Measurements from ENCODE around the gene NXPE3. TPM values are rescaled to one million over a fixed set of nuclear protein-coding genes. Genes with fewer than 3 reads are reported as not detected.

NXPE3 gene
- total and polyA plus RNA-seq, 2 of the 8 experiments (the other 6 are each of a cell fraction or from before 2014, with no cell fraction given) = 10.9 to 22.7 TPM

DNA sequence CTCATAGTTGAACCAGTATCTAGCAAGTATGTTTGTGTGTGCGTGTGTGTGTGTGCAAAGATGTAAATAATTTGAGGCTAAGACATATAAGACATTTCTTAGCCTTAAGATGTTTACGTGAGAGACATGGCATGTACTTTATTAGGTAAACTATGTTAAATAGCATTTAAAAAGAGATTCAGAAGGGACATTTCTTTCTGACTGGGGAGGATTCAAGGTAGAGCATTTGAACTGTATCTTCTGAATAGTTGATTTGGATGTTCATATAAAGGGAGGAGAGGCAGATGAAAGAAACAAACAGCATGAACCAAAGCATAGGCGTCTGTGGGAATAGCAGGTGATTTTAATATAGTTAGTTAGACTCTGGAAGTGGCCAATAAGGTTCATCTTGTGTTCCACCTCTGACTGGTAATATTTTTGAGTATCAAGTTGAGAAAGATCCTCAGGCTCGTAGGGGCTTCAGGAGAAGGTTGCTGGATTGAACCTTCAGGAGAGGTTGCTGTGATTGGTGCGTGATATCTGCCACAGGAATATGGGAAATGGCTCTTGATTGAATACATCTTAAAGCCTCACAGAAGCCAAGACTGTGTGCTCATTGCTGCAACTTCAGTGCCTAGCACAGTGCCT is 82.9 kb downstream of the NXPE3 start:
- no peak overlapping the region for H3K4me2 ChIP-seq (ENCODE audit: insufficient read depth in 1 of 2, low read depth in 2 of 2, low read length in 2 of 2)
- H3K14ac ChIP-seq (ENCODE audit: insufficient read length) = no peak overlapping the region
- H3K18ac ChIP-seq (ENCODE audit: extremely low read depth, low read length) = no peak overlapping the region
- no peaks in the 10 kb centered on the region for H3K4me1 ChIP-seq (replicated peaks in 1 of 4; ENCODE audit: control insufficient read depth in 3 of 4, insufficient read depth in 4 of 4, low read length in 3 of 4)
- no peak overlapping the region for H3K4ac ChIP-seq (replicated peaks; ENCODE audit: insufficient read length, low read depth, low read length)
- no peaks in the 10 kb centered on the region for H3K23me2 ChIP-seq (ENCODE audit: low read depth, low read length)
- H3K9ac ChIP-seq (replicated peaks in 1 of 4; ENCODE audit: extremely low read depth in 1 of 4, low read depth in 3 of 4, low read length in 3 of 4) = no peak overlapping the region
- H2AK5ac ChIP-seq (ENCODE audit: low read depth, low read length) = no peak overlapping the region
- POLR2A ChIA-PET (ENCODE audit: partially characterized antibody) = interaction anchor here (0.6 to 5.5 kb wide), 11 partner anchors 8 to 674 kb away, joined by 3 to 25 read pairs (median 4); partner anchors contain the start of gene NFKBIZ
- H3K79me2 ChIP-seq (ENCODE audit: control insufficient read depth in 1 of 2, insufficient read depth in 2 of 2, low read length in 2 of 2) = 0 out of 4 replicates have a peak, but pooled peaks cover 0 to 3% of the 10 kb centered on the region in 2 experiments
- no peak overlapping the region for H3K4me3 ChIP-seq (ENCODE audit: extremely low read depth in 1 of 4, insufficient read depth in 2 of 4, low read depth in 3 of 4, low read length in 4 of 4)
- H2BK120ac ChIP-seq (replicated peaks; ENCODE audit: low read depth, low read length) = no peak overlapping the region
- H2BK5ac ChIP-seq (ENCODE audit: low read depth, low read length) = no peak overlapping the region
- peaks cover 9 to 46% (median 32%) of the 10 kb centered on the region in 4 experiments for H3K36me3 ChIP-seq (ENCODE audit: control insufficient read depth in 2 of 4, insufficient read depth in 4 of 4, low read length in 3 of 4)
- no peaks in the 10 kb centered on the region for H3K79me1 ChIP-seq (ENCODE audit: low read depth, low read length)
- no peak overlapping the region for H2BK12ac ChIP-seq (ENCODE audit: low read depth, low read length)
- 76% methylated on average over 5 of the region's 5 CpGs; no CpG with 5 or more reads in 1 of the 2 experiments for WGBS, 2 experiments (ENCODE audit: extremely low coverage in 1 of 2, insufficient coverage in 1 of 2, insufficient read length in 1 of 2, insufficient replicate concordance in 2 of 2, low coverage in 1 of 2, low lambda C conversion rate in 2 of 2, missing lambda C conversion rate in 1 of 2)
- no peak overlapping the region for H4K5ac ChIP-seq (ENCODE audit: insufficient read length, low read depth, low read length)
- no peak for DNase-seq (ENCODE audit: low read depth in 1 of 2, low spot score in 2 of 2)
- no peak overlapping the region for H3K23ac ChIP-seq (ENCODE audit: insufficient read length)
- no peak overlapping the region for H4K8ac ChIP-seq (ENCODE audit: extremely low read depth, insufficient read depth, low read length)
- CTCF ChIA-PET (ENCODE audit: partially characterized antibody) = interaction anchor here (0.7 to 1.2 kb wide), 2 partner anchors 49 to 69 kb away, joined by 3 to 4 read pairs; no protein-coding TSS in a partner anchor
- H3K27ac ChIP-seq (ENCODE audit: low read depth, low read length) = no peak overlapping the region
- H2BK15ac ChIP-seq (ENCODE audit: low read length) = no peak overlapping the region
- H3K9me3 ChIP-seq (ENCODE audit: insufficient read depth in 2 of 2, low read depth in 1 of 2, low read length in 1 of 2) = no peaks in the 10 kb centered on the region
- no peak for FAIRE-seq
- no peak overlapping the region for H3K56ac ChIP-seq (replicated peaks; ENCODE audit: insufficient read length, low read depth, low read length)
- no peak overlapping the region for H2AFZ ChIP-seq (ENCODE audit: low read length)
- H2BK20ac ChIP-seq (ENCODE audit: low read length) = no peak overlapping the region
- H3K27me3 ChIP-seq (replicated peaks in 1 of 4; ENCODE audit: control insufficient read depth in 3 of 4, extremely low read depth in 1 of 4, insufficient read depth in 3 of 4, low read length in 3 of 4) = peaks cover 0 to 1% (median 0%) of the 10 kb centered on the region in 4 experiments; a peak in 1 of 7 replicates
- peaks cover 2 to 3% of the 10 kb centered on the region in 2 experiments for H4K20me1 ChIP-seq (replicated peaks in 1 of 2; ENCODE audit: control insufficient read depth in 1 of 2, insufficient read depth in 2 of 2, low read length in 2 of 2)
- no peak overlapping the region for H4K91ac ChIP-seq (replicated peaks; ENCODE audit: insufficient read length, low read length)
- TF ChIP-seq YY1 (IDR thresholded peaks at IDR 0.05; ENCODE audit: low read depth, low read length) (no peak), SIRT6 (IDR thresholded peaks at IDR 0.05; ENCODE audit: low read length) (no peak), POLR2A (IDR thresholded peaks at IDR 0.05; ENCODE audit: control extremely low read depth in 1 of 2, low read depth in 2 of 2, low read length in 2 of 2) (no peak), BRCA1 (IDR thresholded peaks at IDR 0.05; ENCODE audit: low read depth, low read length) (no peak), MAFK (IDR thresholded peaks at IDR 0.05; ENCODE audit: low read depth, low read length) (no peak), EZH2 (IDR thresholded peaks at IDR 0.05; ENCODE audit: low read depth, low read length, severe bottlenecking) (no peak), RXRA (IDR thresholded peaks at IDR 0.05; ENCODE audit: insufficient read depth, low read depth, low read length) (no peak), USF2 (IDR thresholded peaks at IDR 0.05; ENCODE audit: low read length) (no peak)
- TF ChIP-seq, protein P1, sequence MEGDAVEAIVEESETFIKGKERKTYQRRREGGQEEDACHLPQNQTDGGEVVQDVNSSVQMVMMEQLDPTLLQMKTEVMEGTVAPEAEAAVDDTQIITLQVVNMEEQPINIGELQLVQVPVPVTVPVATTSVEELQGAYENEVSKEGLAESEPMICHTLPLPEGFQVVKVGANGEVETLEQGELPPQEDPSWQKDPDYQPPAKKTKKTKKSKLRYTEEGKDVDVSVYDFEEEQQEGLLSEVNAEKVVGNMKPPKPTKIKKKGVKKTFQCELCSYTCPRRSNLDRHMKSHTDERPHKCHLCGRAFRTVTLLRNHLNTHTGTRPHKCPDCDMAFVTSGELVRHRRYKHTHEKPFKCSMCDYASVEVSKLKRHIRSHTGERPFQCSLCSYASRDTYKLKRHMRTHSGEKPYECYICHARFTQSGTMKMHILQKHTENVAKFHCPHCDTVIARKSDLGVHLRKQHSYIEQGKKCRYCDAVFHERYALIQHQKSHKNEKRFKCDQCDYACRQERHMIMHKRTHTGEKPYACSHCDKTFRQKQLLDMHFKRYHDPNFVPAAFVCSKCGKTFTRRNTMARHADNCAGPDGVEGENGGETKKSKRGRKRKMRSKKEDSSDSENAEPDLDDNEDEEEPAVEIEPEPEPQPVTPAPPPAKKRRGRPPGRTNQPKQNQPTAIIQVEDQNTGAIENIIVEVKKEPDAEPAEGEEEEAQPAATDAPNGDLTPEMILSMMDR (IDR thresholded peaks at IDR 0.05; ENCODE audit: control extremely low read depth in 1 of 3, insufficient read depth in 1 of 3, low read depth in 1 of 3, low read length in 3 of 3) = no peak
